Measurements from ENCODE around the gene NME8. TPM values are rescaled to one million over a fixed set of nuclear protein-coding genes. Genes with fewer than 3 reads are reported as not detected.

Gene NME8
- total RNA-seq, 1 donor from 2014 or later, result 0.79 TPM

DNA sequence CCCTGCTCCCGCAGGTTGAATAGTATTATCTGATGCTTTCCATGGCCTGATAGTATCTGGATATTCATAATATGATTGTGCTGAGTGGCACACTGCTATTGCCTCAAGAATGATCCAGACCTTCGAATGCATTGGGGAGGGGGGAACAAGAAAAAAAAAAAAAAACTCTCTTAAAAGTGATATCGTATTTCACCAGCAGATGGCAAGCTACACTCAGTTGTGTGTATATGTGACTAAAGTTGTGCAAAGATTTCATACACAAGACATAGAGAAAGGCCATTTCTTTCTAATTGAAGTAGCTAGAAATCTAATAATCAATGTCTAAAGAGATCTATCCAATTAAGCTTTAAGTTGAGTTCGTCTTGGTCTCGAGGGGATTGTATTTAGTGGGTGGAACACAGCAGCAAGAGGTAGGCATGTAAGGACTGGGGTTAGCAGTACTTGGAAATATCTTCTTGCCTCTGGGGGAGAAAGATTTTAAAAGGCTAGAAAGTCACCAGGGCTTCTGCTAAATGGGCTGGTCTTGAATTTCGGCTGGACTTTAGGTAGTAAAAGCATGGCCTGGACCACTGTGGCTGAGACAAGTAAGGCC, 52.9 kb downstream of the NME8 start:
- DNase-seq, result peak; percentile 9

DNA sequence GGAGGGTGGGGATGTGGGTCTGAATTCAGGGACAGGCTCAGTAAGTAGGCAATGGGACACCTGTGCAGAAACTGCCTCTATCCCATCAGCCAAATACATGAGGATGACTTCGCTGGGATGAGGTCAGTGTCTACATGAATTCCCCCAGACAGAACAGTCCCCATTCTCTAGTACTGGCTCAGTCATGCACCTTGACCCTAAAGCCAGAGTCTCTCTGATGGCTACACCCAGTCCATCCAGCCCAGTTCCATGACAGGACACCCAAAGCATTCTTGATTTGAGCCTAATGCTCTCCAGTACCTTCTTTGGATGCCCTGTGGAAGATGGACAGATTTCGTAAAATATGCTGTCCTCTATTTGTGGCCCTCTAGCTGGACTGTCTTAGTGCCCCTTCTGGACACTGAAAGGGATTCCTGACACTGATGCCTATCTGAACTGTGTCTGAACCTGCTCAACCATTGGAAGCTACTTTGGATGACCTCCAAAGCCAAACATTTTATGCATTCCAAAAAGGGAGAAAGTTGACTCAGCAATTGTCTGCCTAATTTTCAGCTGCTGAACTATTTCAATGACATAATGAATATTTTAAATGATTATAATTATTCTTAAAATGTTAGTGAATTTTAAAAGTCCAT, 53.6 kb downstream of the NME8 start:
- DNase-seq, result peak; percentile 3

DNA sequence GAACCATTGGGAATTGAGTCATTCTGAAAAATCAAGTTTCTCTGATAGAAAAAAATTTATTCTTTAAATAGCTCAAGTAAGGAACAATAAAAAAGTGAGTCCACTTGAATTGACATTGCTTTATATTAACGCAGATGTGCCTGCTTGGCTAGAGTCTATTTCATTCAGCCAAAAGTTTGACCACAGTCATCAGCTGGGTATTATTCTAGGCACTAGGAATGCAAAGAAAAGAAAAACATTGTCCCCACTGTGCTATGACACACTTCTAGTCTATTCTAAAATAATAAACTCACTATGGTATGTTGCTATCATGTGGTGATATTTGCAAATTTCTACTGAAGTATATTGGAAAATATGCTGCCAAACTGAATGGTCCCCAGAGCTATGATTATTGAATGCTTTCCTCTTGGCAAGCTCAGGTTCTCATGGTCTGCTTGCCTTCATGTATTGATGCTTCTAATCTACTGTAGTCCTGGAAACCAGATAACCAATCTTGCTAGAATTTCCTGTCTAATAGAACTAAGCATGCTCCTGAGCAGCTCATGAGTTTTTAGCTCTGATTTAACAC, 59.9 kb downstream of the NME8 start:
- no peak for DNase-seq

DNA sequence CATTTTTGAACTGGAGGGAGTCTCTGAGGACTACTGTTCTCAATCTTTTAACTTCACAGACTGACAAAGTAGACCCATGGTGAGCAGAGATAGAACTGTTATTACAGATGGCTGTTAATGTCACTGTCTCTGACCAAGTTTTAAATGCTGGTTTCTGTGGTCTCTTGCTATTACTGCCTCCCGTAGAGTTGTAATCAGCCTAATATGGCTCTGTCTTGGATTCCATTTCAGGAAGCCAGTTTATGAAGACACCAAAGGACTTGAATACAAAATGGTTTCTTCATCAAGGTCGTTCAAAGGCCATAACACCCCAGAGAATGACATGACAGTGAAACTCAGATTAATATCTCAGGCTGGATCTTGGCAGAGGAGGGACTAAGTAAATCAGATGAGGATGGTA, 64.4 kb downstream of the NME8 start:
- no peak for DNase-seq

DNA sequence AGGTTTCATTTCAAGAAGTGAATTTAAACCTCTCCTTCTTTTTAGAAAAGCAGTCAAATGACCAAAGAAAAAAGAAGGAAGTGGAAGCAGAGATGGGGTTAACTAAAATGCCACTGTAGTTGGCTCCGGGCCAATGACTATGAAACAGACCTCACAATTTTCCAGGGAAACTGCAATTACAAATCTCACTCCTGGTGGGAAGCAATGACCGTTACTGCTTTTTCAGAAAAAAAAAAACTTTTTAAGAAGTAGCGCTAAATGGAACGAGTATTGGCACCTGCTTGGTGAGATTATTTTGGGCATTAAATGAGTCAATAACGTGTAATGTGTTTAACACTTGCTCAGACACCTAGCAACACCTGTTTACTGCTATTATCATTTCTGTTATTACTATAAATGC, 67.0 kb downstream of the NME8 start:
- DNase-seq, result peak; percentile 20

DNA sequence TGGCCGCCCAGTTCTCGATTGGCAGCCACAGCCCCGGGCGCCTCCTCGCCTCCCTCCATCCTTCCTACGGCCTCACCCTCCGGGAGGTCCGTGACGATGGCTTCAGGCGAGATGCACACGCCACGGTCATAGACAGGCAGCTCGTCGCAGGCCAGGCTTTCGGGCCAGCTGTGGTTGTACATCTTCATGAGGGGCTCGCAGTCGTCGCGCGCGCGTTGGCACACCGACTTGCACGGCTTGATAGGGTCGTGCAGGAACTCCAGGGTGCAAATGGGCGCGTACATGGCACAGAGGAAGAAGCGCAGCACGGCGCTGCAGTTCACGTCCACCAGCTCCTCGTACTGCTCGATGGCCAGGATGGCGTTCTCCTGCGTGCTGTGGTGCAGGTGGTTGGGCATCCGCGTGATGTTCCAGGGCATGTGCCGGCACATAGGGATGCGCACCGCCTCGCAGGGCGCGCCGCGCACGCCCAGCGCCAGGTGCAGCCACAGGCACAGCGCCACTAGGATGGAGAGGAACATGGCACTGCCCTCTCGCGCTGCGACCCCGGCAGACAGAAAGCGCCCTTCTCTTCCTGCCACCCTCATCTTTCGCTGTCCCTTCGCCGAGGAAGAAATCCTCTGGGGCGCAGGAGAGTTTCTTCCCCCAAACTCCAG, 67.7 kb downstream of the NME8 start:
- DNase-seq, result no peak

DNA sequence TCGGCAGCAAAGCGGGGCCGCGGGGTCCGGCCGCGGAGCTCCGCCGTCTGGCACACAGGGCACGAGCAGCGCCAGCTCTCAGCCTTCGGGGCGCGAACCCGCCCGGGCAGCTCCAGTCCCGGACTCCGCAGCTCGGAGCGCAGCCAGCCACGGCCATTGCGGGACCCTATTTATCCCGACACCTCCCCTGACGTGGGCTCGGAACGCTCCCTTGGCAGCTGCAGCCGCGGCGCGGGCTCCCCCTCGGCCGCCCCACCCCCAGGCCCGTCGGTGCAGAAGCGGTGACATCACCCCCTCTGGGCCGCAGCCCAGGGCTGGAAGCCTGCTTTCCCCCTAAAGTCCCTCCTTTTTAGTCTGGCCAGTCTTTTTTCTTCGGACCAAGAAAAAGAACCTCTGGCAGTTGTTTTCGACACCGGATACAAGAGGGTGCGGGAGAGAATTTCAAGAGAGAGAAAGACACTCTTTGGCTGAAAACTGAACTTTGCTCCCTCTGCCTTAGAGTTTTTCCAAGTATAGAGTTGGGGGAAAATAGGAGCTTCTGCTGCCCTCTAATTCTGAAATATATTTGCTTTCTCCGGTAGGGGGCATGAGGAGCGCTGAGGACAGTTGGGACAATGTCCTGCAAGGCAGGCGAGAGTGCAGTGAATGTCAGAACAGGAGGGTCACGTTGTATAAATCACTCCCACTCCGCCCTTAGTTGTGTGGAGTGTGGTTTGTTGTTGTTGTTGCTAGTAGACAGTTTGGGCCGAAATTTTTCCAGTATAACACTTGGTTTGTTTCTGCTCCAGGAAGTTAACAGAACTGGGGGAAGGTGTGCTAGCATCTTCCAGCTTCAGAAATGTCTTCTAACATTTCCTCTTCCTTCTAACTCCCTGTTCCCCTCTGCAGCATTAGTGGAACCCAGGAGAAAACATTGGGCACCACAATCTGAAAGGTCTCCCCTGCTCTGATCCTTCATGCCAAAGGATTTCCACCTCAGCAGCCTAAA, 68.6 kb downstream of the NME8 start, which contains the start of gene SFRP4:
Gene SFRP4 (minus strand): TSS at position 145 of the 988 bp plus-strand sequence. CDS start 280 bp downstream, outside the sequence.
- peak; percentile 79 for DNase-seq

DNA sequence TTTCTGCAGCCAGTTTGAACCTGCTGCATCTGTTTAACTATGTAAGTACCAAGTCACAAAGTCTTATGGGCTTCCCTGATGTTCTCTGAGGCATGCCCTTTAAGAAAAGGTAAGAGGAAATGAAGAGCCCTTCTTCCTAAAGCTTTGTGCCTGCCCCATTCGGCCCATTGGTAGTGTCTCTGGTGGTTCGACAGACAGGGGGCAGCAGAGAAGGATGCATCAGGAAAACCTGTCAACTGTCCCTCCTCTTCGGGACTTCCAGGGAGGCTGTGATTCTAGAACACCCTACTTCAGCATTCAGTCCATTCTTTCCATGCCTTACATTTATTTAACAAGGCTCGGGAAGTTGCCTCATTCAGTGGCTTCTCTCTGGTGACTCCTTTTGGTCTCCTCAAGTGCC, 70.1 kb downstream of the NME8 start:
- DNase-seq, result no peak

DNA sequence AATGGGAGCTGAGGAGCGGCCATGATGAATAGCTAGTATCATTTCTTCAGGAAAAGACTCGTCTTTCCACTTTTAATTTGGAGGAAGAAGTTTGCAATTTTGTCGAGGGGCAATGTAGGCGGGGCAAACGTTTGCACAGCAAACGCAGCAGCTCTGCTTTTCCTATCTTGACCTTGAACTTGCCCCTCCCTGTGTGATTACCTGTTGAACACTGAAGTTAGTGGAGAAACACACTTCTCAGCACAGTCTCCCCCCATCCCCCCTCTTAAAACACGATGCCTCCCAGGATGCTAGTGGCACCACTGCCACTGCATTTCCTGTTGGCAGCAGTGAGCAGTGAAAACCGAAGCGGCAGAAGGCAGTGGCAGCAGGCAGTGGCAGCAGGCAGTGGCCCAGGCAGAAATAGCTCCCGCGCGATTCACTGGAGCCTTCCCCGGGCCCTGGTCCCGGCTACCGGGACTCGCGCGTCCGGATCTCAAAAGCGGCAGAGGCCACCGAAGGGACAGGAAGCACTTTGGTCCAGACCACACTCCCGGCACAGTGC, 72.0 kb downstream of the NME8 start, which contains the start of gene EPDR1:
Gene EPDR1 (plus strand): TSS at position 336 of the 544 bp plus-strand sequence. CDS start 300 bp downstream, outside the sequence.
- DNase-seq, result peak; percentile 21

DNA sequence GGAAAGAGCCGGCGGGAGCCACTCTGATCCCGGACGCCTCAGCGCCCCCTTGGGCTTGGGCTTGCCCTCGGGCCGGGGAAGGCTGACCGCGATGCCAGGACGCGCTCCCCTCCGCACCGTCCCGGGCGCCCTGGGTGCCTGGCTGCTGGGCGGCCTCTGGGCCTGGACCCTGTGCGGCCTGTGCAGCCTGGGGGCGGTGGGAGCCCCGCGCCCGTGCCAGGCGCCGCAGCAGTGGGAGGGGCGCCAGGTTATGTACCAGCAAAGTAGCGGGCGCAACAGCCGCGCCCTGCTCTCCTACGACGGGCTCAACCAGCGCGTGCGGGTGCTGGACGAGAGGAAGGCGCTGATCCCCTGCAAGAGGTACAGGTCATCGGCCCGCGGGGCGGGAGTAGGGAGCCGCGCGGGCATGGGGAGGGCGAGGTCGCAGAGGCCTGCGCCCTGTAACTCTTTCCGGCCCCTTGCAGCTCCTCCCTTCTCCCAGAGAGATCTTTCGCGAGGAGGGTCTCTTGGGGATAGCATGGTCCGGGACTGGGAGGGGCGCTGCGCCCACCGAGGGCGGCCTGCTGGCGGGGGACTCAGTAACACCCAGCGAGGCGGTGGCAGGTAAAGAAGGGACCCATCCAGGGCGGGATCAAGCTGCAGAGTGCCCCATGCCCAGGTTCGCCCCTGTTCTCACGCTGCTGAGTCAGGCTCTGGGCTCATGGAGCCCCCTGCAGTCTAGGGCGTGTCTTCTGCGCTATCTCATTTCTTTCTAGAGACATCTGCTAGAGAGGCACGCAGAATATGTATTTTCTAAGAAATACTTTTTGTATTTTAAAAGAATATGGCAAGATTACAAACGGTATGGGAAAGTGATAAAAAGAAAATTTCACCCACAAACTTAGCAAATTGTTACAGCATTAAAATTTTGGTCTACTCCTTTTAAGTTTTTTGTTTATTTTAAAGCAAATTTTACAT, 72.7 kb downstream of the NME8 start:
- peak; percentile 15 for DNase-seq

DNA sequence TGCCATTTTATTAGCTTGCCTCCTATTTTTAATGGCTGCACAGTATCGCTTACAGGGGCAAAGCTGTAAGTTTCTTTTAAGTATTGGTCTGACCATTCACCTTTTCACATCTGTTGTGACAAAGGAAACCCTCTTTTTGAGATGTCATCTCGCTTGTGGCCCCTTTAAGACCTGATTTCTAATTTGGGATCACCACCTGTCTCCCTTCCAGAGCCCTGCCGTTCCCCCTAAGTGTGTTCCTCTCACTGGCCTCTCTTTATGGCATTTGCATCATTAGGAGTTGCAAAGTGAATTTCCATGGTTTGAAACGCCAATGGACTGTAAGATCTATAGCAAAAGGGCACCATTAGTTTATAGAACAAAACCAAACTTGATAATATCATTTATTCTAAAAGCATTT, 73.5 kb downstream of the NME8 start:
- no peak for DNase-seq

DNA sequence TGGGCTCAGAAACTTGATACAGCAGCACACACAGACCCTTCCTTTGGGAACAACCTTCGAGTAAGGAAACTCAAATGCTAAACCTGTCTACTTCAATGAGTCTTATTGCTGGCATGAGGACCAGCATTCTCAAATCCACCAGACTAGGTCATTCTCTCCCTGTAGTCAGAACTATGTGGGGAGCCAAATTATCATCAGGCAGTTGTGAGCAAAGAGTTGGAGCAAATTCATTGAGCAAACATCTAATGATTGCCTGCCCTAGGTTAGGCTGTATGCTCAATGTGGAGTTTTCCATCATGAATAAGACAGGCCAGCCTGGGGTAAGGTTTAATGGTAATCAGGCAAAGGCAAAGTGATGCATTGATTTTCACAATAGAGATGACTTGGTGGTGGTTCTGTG, 75.6 kb downstream of the NME8 start:
- DNase-seq, result no peak

DNA sequence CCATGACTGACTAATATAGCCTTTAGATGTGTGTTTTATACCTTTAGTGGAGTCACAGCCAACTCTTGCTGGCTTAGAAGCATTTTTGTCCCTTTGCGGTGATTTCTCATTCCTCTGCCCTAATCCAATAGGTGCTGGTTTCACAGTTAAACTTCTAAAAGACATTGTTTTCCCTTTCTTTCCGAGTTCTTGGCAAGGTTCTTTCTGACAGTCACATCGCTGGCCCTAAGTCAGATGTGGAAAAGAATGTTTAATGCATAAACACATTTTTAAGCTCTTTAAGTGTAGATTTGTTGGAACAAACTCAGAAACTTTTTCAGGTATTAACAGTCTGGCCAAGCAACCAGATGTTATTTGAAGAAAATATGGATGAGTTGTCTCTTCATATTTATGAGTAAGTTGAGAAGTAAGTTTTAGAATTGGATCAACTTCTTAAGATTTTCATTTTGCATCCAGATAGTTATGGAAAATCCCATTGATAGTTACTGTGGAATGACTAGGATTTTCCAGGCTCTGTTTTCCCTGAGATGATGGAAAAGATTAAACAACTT, 76.2 kb downstream of the NME8 start:
- DNase-seq, result peak; percentile 73

DNA sequence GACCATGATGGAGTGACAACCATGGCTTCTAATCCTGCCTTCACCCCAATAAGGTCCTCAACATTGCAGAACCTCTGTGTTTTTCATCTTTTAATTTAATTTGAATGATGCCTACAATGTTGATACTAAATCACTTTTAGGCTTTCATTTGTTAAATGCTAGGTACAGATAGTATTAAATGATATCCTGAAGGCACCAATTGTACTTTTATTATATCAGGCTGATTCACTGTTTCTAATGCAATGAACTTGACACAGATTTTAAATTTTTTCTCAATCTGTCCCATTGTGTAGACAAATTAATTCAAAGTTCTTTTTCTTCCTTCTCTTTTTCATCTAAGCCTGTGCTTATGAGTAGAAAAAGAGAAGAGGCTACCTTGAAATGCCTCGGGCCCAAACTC, 77.2 kb downstream of the NME8 start:
- DNase-seq, result no peak

DNA sequence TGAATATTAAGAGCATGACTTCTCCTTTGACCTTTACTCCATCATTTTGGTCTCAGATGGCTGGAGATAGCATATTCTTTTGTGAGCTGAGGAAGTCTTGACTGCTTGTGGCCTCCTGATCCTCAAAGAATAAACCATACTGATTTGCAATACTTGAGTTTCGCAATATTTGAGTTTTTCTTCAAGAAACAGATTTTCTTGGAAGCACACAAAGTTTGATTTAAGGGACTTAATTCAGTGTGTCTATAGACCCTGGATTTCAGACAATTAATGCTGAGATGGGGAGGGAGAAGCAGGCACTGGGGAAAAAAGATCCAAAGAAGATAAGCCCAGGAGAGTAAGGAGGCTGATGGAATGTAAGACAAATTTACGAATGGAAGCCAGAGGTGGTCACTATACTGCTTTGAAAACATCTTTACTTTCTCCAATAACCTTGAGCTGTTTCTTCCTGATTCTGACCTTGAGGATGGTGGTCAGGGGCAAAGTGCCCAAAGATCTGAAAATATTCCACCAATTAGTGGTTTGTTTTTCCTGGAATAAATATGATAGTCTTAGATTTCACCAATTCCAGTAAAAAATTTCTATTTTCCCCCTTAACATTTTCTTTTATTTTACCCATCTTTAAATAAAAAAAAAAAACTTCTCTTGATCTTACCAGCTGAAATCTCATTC, 79.5 kb downstream of the NME8 start:
- DNase-seq, result no peak

DNA sequence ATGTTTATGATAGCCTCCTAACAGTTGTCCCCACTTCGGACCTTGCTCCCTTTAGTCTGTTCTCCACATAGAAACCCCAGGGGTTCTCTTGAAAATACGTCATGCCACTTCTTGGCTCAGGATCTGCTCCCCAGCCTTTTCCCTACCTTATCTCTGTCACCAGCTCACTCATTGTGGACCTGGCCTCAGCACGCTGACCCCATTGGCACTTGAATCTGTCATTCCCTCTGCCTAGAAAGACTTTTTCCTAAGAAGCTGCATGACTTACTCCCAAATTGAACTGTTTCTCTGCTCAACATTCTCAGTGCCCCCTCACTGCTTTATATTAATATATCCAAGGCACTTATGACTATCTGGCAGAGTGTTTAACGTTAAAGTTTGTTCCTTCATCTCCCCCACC, 80.5 kb downstream of the NME8 start:
- DNase-seq, result no peak

DNA sequence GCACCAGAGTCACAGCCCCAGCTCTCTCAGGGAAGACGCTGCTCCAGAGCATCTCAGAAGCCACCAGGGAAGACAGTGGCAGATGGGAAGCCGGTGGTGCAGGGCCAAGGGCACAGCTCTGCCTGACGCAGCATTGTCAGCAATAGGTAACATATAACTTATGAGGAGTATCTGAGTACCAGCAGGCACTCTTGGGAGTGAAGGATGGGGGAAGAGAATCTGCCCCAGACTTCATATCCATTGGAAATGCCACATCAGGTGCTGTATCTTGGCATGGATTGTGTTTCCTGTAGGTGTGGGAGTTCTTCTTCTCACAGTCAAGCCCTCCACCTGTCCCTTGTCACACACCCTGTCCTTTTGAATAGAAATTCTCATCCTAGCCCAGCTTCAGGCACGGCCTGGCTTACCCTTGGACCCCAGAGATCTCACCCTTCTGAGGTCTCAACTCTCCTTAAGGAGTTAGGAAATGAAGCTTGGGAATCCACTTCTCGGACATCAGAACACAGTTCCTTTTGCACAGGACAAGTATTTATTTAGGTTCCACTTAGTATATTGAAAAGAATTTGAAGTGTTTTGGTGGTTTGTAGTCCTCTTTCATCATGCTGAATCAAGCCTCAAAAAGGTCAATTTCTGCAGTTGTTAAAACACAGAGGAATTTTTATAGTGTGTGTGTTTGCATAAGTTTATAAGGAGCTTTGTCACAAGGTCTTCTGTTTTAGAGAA, 82.0 kb downstream of the NME8 start:
- DNase-seq, result no peak

DNA sequence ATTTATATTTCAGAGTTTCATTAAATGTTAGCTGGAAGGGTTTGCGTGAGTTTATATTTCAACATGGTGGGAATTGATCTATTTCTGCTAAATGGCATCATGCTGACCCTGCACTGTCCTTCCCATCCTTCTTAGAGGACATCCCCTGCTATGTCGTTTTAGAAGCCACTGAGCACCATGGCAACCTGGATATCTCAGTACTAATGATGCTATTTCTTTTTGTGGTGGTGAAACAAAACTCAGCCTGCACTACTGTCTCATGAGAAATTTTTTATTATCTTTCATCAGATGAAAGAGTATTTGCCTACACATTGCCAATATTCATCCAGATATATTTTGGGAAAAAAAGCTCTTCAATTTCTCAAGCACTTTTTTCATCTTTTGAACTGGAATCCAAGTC, 84.1 kb downstream of the NME8 start:
- DNase-seq, result no peak

DNA sequence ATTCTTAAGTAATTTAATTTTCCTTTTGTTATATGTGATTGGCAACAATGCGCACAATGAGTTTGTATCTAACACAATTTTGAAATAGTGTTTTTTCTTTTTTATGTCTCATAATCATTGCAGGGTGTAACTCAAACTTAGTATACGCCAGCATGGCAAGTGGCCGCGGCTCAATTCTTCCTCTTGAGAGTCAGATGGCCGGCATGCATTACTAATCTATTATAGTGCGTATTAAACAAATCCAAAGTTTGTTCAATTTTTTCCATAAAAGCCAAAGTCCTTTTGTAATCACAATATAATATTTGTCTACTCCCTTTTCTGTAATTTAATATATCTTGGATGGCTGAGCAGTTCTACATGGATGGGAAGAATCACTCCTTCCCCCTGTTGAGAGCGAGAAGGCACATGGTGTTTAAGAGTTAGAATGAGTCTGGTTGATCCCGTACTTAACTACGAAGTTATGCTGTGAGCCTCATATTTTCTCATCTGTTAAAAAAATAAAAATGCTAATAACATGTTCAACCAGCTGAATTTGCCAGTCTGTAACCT, 84.7 kb downstream of the NME8 start:
- DNase-seq, result peak; percentile 19
